Stimulated activated CD4-positive, alpha-beta T cell treated with anti-CD3 and anti-CD28 coated beads, TNF-alpha, amount 100 ng/mL, for 48 hours (primary cell): ENCODE results near the gene MRPL36.
"Not testable (repeated sequence)": the region's sequence is repeated elsewhere in the genome, so short reads cannot be mapped to it uniquely, and the experiment has no call there.

Experiments used
- DNase-seq, 3 donors: peaks; one replicate each; pipeline ENCODE4 v3.0.0-alpha.2; 2020; ENCODE audit warnings: low read depth in 3 of 3

Gene MRPL36

GRCh38 chr5:1815071-1815786 is 15.6 kb upstream of the MRPL36 start:
- no peak for DNase-seq

GRCh38 chr5:1814183-1815020 is 14.8 kb upstream of the MRPL36 start:
- DNase-seq: no peak

- no peak for DNase-seq
These were observed 11.0 kb upstream of the MRPL36 start for GRCh38 chr5:1810581-1811101.

- no peak for DNase-seq
These were observed 9.9 kb upstream of the MRPL36 start for GRCh38 chr5:1809416-1810035.

GRCh38 chr5:1808439-1808838 is 8.8 kb upstream of the MRPL36 start:
- DNase-seq: no peak

GRCh38 chr5:1807451-1808185 is 8.0 kb upstream of the MRPL36 start:
- DNase-seq: no peak

- DNase-seq: no peak
These were observed 7.3 kb upstream of the MRPL36 start for GRCh38 chr5:1806974-1807373.

GRCh38 chr5:1806199-1806598 is 6.6 kb upstream of the MRPL36 start:
- no peak for DNase-seq

DNA sequence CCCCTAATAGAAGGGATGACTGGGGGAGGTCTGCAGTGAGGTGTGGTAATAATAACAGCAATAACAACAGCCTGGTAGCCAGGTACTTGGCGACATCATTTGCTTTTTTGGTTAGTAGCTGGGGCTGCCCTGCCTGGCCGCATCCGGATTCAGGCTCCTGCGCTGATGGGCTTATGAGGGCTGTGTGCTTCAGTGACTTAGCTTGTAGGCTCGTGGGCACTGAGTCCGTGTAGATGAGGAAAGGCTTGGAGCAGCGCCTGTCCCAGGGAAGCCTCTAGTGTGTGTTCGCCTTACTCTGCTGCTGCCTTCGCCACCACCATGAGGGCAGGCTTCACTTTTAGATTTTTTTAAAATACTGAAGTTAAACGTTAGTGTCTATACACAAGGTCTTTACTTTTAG is 6.1 kb upstream of the MRPL36 start:
- DNase-seq: no peak

- DNase-seq: no peak
These were observed 5.7 kb upstream of the MRPL36 start for GRCh38 chr5:1805326-1805725.

DNA sequence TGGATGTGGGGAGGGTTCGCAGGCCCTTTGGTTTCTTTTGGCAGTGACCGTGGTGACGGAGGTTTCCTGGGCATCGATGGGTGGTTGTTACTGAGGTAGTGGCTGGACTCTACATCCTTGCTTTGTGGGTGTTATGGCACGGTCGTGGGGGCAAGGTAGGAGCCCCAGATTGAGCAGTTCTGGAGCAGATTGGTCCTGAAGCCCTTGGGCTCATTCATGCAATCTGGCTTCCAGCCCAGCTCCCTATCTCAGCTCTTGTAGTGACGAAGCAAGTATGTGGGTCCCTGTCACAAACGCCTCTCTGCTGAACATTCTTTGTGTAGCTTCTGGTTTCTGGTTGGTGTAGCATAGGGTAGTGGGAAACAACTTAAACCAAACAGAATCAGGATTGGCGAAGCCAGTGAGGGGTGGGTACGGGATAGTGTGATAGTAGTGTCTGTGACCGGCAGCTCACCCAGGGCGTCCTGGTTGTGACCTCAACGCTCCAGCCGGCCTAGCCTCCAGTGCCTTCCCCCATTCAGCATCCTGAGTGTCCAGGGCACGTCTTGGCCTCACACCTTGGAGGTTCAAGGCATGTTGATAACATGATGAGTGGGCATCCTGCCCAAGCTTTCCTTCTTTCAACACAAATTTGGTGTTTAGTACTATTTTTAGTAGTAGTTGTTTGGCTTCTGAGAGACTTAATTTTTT is 4.5 kb upstream of the MRPL36 start:
- DNase-seq: no peak

GRCh38 chr5:1803192-1803591 is 3.6 kb upstream of the MRPL36 start:
- DNase-seq: no peak

GRCh38 chr5:1801967-1802295 is 2.3 kb upstream of the MRPL36 start:
- DNase-seq: no peak

DNA sequence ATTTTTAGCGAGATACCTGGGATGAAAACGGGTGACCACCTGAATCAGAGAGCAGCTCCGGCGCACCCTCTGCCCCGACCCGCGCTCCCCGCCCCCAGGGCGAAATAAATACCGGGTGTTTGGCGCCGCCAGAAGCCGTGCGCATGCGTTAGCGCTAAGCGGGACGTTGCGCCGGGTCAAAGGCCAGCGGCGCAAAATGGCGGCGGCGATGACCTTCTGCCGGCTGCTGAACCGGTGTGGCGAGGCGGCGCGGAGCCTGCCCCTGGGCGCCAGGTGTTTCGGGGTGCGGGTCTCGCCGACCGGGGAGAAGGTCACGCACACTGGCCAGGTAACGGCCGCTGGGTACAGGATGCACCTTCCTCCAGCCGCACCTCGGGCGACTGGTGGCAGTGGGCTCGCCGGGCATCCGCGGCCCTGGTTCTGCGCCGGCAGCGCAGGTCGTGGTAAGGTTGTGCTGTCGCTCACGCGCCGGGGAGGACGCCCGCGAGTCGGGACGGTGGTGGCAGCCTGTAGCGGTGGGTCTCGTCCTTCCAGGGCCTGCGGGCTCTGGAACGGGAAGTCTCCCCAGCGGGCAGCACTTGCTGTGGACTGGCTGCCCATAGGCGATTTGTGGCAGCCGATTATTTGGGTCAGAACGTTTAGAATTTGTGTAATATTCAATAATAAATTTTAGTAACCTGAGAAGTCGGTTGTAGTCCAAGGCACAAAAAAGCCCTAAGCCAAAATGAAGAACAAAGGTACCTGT is 1.8 kb upstream of the MRPL36 start, which contains the start of gene NDUFS6:
NDUFS6 (plus strand) TSS at position 186 of the 745 bp plus-strand sequence; CDS start at position 197, 11 bp downstream.
- peak; percentile 52 to 81 (median 66) for DNase-seq

DNA sequence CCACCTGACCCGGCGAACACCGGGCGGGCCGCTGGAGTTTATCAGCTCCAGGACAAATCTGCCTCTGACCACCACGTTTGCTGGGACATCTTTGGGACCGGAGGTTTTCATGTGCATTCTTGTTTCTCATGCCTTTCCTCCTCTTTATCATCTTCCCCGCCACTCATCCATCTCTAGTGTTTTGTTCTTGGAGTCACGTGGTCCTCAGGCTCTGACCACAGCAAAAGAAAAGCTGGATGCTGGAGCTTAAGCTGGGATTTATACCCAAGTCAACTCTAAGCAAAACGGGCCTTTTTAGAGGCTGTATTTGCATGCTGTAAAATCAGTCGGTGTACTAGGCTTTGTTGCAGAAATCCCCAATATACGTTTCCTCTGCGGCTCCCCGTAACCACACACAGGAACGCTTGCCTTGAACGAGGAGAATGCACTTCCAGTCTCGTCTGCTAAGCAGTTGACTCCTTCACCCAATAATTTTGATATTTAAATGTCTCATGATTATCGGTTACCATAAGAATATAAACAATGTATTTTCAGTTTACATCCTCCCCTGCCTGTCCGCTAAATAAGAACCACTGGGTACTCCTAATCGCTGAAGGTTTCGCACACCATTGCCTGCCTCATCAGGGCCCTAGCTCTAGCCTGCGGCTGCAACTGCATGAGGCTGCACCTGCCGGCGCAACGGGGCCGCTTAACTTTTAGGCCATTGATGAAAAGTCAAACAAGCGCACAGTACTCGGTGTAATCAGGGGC is 1.0 kb upstream of the MRPL36 start:
- DNase-seq: no peak

DNA sequence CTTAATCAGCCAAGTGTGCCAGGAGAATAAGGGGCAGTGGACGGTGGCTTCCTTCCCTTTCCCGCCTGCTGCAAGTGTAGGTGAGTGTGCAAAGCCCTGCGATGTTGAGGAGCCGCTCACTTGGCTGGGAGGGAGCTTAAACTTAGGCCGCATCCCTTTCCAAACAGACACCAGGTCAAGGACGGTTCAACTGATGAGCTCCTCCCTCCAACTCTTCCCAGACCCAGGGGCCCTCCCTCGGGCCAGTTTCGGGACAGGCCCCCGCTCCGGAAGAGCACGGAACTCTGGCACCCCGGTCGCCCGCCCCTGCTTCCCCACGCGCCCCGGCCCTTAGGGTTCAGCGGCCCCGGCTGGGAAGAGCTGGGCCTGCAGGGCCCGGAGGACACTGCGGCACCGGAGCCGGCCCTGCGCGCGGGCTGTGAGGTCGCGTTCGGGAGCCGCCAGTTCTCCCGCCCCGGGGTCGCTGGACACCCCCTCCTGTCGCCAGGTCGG is 481 bp downstream of the MRPL36 start:
- no peak for DNase-seq

DNA sequence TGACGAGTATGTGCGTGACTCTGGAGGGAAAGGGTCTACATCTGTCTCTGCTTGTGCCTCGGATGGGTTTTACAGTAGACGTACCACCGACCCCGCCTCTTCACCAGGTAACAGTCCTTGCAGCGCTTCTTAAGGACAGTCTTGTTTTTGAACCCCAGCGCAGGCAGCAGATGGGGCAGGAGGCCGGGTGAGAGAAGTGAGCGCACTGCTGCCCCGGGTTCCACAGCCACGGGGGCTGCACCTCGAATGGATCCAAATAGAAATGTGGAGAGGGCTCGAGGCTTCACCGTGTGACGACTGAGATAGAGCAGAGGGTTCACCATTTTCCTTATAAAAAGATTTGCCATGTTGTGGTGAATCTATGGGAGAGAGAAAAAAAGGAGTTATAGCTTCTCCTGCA is 1.0 kb downstream of the MRPL36 start:
- not testable (repeated sequence) for DNase-seq

DNA sequence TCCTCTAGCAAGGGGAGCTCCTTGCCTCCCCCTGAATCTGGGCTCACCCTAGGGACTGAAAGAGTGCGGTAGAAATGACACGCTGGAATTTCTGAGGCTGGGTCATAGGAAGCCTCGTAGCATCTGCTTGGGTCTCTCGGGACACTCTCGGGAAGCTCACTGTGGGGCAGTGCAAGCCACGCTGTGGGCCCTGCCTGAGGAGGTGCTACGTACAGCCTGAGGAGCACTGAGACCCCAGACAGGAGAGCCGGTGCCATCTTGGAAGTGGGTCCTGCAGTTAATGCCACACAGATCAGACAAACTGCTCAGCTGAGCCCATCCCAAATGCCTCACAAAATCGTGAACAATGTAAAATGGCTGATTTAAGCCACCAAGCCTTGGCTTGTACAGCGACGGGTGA is 1.8 kb downstream of the MRPL36 start:
- DNase-seq: no peak

DNA sequence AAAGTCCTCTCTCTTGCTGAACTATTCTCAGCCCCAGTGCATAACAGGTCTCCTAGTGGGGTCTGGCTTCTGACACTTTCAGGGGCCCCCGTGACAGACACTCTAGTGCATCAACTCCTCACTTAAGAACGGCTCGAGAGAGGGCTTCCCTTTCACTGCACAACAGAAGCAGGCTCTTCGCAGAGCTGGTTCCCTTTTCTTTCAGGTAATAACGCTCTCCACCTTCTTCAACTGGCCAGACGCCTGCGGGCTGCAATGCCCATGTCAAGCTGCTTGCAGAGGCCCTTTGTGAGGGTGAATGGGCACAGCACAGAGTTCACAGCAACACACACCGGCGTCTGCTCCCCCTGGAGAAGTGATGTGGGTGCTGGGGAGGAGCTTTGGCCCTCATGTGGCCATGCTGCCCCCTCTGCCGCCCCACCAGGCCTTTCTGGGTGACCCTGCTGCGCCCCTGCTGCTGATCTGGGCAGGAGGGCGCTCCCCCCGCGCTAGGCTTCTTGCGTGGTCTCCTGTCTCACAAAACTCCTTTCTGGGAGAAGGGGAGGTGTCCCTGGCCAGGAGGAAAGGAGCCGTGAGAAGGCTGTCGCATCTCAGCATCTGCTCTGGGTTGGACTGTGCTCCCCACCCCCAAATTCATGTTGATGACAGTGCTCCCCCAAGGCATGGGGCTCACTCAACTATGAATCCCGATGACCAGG is 2.4 kb downstream of the MRPL36 start:
- no peak for DNase-seq
